HG03521 (cell line): ENCODE measurements around the gene SRRT.
"Not testable (repeated sequence)": the region's sequence is repeated elsewhere in the genome, so short reads cannot be mapped to it uniquely, and the experiment has no call there.

ENCODE experiments used
- ATAC-seq: cut with Tn5 transposase; IDR thresholded peaks from one replicate; pipeline ENCODE4 v1.9.1; 2021; ENCODE audit warnings: mild to moderate bottlenecking, moderate library complexity; ENCODE audit not compliant: unreplicated experiment

Gene SRRT

DNA sequence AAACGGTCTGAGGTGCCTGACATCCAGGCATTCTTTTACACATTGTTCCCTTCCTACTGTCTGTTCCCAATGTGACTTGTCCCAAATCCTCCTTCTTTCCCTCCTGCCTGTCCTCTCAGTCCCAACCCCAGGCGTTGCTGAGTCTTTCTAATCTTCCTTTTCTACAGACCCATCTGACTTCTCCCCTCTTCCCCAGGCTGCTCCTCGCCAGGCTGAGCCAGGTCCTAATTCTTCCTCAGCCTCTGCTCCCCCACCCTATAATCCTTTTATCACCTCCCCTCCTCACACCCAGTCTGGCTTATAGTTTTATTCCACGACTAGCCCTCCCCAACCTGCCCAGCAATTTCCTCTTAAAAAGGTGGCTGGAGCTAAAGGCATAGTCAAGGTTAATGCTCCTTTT lies 48.7 kb downstream of the SRRT start:
- not testable (repeated sequence) for ATAC-seq

DNA sequence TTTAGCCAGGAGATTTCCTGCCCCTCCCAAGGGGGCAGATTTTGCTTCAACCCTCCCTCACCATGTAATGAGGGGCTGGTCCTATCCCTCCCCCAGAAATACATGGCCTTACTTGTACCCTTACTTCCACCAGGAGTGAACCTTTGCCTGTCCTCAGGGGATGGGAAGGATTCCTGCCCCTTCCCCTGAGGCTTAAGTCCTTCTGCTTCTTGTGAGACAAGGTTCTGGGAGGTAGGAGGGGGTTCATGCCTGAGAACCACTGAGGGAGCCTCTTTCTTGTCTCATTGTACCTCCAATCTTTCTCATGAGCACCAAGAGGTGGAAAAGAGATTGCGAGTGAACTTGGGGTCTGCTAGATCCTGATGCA lies 54.9 kb downstream of the SRRT start:
- ATAC-seq: no peak

DNA sequence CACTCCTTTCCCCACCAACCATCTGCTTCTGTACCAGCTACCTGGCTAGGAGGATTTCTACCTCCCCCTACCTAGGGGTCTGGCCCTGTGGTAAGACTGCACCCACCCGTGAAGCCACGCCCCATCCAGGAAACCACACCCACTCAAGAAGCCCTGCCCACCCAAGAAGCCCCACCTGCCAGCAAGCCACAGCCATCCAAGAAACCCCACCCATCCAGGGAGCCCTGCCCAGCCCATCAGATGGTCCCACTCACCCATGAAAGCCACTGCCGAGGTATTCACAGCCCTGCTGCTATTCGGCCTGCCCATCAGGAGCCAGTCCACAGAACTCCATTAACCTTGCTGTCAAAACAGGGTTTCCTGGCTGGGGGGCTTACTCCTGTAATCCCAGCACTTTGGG lies 58.8 kb downstream of the SRRT start:
- ATAC-seq: no peak

DNA sequence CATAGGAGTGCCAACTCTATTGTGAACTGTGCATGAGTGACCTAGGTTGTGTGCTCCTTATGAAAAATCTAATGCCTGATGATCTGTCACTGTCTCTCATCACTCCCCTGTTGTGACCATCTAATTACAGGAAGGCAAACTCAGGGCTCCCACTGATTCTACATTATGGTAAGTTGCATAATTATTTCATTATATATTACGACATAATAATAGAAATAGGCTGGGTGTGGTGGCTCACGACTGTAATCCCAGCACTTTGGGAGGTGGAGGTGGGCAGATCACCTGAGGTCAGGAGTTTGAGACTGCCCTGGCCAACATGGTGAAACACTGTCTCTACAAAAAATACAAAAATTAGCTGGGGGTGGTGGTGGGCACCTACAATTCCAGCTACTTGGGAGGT lies 60.5 kb downstream of the SRRT start:
- not testable (repeated sequence) for ATAC-seq

DNA sequence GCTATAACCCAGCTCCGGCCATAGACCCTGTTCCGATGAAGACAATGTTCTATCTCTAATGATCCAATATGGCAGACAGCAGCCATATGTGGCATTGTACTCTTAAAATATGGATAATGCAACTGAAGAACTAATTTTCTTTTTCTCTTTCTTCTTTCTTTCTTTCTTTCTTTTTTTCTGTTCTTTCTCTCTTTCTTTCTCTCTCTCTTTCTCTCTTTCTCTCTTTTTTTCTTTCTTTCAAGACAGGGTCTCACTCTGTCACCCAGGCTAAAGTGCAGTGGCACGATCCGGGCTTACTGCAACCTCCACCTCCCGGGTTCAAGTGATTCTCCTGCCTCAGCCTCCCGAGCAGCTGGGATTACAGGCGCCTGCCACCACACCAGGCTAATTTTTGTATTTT lies 61.3 kb downstream of the SRRT start:
- not testable (repeated sequence) for ATAC-seq
